ENCODE measurements around the gene DYNLT2. TPM values are rescaled to one million over a fixed set of nuclear protein-coding genes. Genes with fewer than 3 reads are reported as not detected.

DYNLT2 gene
- total RNA-seq, 1 experiment from 2014 or later: 1.7 TPM

GRCh38 chr6:169701954-169702839 is 49.2 kb downstream of the DYNLT2 start, which contains the start of the genes C6orf120 and WDR27:
C6orf120 (plus strand) TSS chr6:169702126; CDS start chr6:169702460, 334 bp downstream.
WDR27 (minus strand) TSS chr6:169702029; CDS start chr6:169689005, 13,024 bp downstream.
- H3K27me3 Mint-ChIP-seq (ENCODE audit: low read depth): no peaks in the 10 kb centered on the region
- H3K27ac Mint-ChIP-seq: peak within 1 kb of the TSS; percentile 93
- H3K4me3 Mint-ChIP-seq: peak within 1 kb of the TSS; percentile 90
- DNase-seq (ENCODE audit: low spot score) (peak; percentile 94), ATAC-seq (peak; percentile 82)
- peaks cover 4% of the 10 kb centered on the region; the same call in 1 of the 2 replicates for H3K9me3 Mint-ChIP-seq
- POLR2A ChIA-PET: interaction anchor here (1.0 to 3.8 kb wide), 5 partner anchors 18 to 589 kb away, joined by 3 to 14 read pairs (median 3); partner anchors contain the start of genes DLL1, DYNLT2, ERMARD and PHF10
- H3K4me1 Mint-ChIP-seq: peaks cover 29% of the 10 kb centered on the region
- CTCF ChIA-PET: interaction anchor here (1.1 to 1.6 kb wide), 4 partner anchors 20 to 828 kb away, joined by 3 to 7 read pairs (median 4); no protein-coding TSS in a partner anchor
- H3K36me3 Mint-ChIP-seq: peaks cover 20% of the 10 kb centered on the region
- TF ChIP-seq SMAD3 (CRISPR knock-in tag; IDR thresholded peaks at IDR 0.05; ENCODE audit: borderline replicate concordance) (peak; percentile 74), NR1H2 (CRISPR knock-in tag; IDR thresholded peaks at IDR 0.05) (no peak), SOX15 (CRISPR knock-in tag; IDR thresholded peaks at IDR 0.05) (no peak), ZMAT4 (CRISPR knock-in tag; IDR thresholded peaks at IDR 0.05) (no peak), GTF2I (CRISPR knock-in tag; conservative IDR thresholded peaks at IDR 0.05) (no peak), ZNF416 (CRISPR knock-in tag; IDR thresholded peaks at IDR 0.05) (no peak), MYBL2 (CRISPR knock-in tag; IDR thresholded peaks at IDR 0.05) (0 out of 2 replicates have a peak, but pooled peaks have one; percentile 13), AR (CRISPR knock-in tag; IDR thresholded peaks at IDR 0.05) (no peak), ERG (CRISPR knock-in tag; IDR thresholded peaks at IDR 0.05) (no peak), ESRRA (CRISPR knock-in tag; IDR thresholded peaks at IDR 0.05; ENCODE audit: borderline replicate concordance) (no peak; the same call in 1 of the 2 replicates), ZNF232 (CRISPR knock-in tag; IDR thresholded peaks at IDR 0.05) (peak; percentile 37; the same call in 1 of the 2 replicates), E2F1 (CRISPR knock-in tag; IDR thresholded peaks at IDR 0.05) (0 out of 2 replicates have a peak, but pooled peaks have one; percentile 42), FOXK1 (CRISPR knock-in tag; IDR thresholded peaks at IDR 0.05) (peak; percentile 75), CREM (CRISPR knock-in tag; IDR thresholded peaks at IDR 0.05) (peak; percentile 84), FOXJ3 (CRISPR knock-in tag; IDR thresholded peaks at IDR 0.05; ENCODE audit: borderline replicate concordance) (no peak)
- TF ChIP-seq, protein P1, sequence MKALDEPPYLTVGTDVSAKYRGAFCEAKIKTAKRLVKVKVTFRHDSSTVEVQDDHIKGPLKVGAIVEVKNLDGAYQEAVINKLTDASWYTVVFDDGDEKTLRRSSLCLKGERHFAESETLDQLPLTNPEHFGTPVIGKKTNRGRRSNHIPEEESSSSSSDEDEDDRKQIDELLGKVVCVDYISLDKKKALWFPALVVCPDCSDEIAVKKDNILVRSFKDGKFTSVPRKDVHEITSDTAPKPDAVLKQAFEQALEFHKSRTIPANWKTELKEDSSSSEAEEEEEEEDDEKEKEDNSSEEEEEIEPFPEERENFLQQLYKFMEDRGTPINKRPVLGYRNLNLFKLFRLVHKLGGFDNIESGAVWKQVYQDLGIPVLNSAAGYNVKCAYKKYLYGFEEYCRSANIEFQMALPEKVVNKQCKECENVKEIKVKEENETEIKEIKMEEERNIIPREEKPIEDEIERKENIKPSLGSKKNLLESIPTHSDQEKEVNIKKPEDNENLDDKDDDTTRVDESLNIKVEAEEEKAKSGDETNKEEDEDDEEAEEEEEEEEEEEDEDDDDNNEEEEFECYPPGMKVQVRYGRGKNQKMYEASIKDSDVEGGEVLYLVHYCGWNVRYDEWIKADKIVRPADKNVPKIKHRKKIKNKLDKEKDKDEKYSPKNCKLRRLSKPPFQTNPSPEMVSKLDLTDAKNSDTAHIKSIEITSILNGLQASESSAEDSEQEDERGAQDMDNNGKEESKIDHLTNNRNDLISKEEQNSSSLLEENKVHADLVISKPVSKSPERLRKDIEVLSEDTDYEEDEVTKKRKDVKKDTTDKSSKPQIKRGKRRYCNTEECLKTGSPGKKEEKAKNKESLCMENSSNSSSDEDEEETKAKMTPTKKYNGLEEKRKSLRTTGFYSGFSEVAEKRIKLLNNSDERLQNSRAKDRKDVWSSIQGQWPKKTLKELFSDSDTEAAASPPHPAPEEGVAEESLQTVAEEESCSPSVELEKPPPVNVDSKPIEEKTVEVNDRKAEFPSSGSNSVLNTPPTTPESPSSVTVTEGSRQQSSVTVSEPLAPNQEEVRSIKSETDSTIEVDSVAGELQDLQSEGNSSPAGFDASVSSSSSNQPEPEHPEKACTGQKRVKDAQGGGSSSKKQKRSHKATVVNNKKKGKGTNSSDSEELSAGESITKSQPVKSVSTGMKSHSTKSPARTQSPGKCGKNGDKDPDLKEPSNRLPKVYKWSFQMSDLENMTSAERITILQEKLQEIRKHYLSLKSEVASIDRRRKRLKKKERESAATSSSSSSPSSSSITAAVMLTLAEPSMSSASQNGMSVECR (CRISPR knock-in tag; IDR thresholded peaks at IDR 0.05; ENCODE audit: borderline replicate concordance): peak; percentile 47; the same call in 1 of the 2 replicates
- TF ChIP-seq, protein P2, sequence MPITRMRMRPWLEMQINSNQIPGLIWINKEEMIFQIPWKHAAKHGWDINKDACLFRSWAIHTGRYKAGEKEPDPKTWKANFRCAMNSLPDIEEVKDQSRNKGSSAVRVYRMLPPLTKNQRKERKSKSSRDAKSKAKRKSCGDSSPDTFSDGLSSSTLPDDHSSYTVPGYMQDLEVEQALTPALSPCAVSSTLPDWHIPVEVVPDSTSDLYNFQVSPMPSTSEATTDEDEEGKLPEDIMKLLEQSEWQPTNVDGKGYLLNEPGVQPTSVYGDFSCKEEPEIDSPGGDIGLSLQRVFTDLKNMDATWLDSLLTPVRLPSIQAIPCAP (CRISPR knock-in tag; IDR thresholded peaks at IDR 0.05): no peak
- TF ChIP-seq, protein P3, sequence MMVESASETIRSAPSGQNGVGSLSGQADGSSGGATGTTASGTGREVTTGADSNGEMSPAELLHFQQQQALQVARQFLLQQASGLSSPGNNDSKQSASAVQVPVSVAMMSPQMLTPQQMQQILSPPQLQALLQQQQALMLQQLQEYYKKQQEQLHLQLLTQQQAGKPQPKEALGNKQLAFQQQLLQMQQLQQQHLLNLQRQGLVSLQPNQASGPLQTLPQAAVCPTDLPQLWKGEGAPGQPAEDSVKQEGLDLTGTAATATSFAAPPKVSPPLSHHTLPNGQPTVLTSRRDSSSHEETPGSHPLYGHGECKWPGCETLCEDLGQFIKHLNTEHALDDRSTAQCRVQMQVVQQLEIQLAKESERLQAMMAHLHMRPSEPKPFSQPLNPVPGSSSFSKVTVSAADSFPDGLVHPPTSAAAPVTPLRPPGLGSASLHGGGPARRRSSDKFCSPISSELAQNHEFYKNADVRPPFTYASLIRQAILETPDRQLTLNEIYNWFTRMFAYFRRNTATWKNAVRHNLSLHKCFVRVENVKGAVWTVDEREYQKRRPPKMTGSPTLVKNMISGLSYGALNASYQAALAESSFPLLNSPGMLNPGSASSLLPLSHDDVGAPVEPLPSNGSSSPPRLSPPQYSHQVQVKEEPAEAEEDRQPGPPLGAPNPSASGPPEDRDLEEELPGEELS (CRISPR knock-in tag; IDR thresholded peaks at IDR 0.05): peak; percentile 48; the same call in 1 of the 2 replicates
- TF ChIP-seq, protein P4, sequence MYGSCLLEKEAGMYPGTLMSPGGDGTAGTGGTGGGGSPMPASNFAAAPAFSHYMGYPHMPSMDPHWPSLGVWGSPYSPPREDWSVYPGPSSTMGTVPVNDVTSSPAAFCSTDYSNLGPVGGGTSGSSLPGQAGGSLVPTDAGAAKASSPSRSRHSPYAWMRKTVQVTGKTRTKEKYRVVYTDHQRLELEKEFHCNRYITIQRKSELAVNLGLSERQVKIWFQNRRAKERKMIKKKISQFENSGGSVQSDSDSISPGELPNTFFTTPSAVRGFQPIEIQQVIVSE (CRISPR knock-in tag; IDR thresholded peaks at IDR 0.05; ENCODE audit: borderline replicate concordance): no peak
